ENCODE results near the gene EIF2S3B. TPM values are rescaled to one million over a fixed set of nuclear protein-coding genes. Genes with fewer than 3 reads are reported as not detected.

Gene EIF2S3B
- total RNA-seq, 1 experiment from 2014 or later: 0.96 TPM

GRCh38 chr12:10529603-10530002 lies 23.9 kb downstream of the EIF2S3B start:
- H3K4me2 ChIP-seq: no peak overlapping the region
- H2AFZ ChIP-seq: no peak overlapping the region
- H3K9me3 ChIP-seq (ENCODE audit: insufficient read depth, low read depth): no peaks in the 10 kb centered on the region
- no peaks in the 10 kb centered on the region for H3K27me3 ChIP-seq (ENCODE audit: insufficient read depth, low read depth)
- H3K4me1 ChIP-seq (replicated peaks; ENCODE audit: insufficient read depth): no peaks in the 10 kb centered on the region
- ChIA-PET CTCF (no interaction called here), POLR2A (ENCODE audit: unreplicated experiment) (no interaction called here)
- H3K4me3 ChIP-seq: no peak overlapping the region
- no peaks in the 10 kb centered on the region for H4K20me1 ChIP-seq (ENCODE audit: insufficient read depth)
- H3K9me2 ChIP-seq (ENCODE audit: insufficient read depth): no peaks in the 10 kb centered on the region
- no peaks in the 10 kb centered on the region for H3F3A ChIP-seq (ENCODE audit: insufficient read depth, low read depth)
- BruUV-seq (replicated peaks): no TSS peak
- TF ChIP-seq EZH2 (IDR thresholded peaks at IDR 0.05; ENCODE audit: low read depth) (no peak), CTCF (conservative IDR thresholded peaks at IDR 0.05) (no peak)
- no peaks in the 10 kb centered on the region for H3K36me3 ChIP-seq (ENCODE audit: low read depth)
- H3K79me2 ChIP-seq (ENCODE audit: low read depth): no peaks in the 10 kb centered on the region
- no peak overlapping the region for H3K27ac ChIP-seq
- intact Hi-C loops (cut with micrococcal nuclease; ENCODE audit: unreplicated experiment): no loop called here
- DNase-seq: no peak

GRCh38 chr12:10537721-10538120 lies 32.0 kb downstream of the EIF2S3B start:
- ChIA-PET CTCF (no interaction called here), POLR2A (ENCODE audit: unreplicated experiment) (no interaction called here)
- Histone ChIP-seq H3K9me3 (ENCODE audit: insufficient read depth, low read depth) (no peaks in the 10 kb centered on the region), H3F3A (ENCODE audit: insufficient read depth, low read depth) (no peaks in the 10 kb centered on the region), H3K4me3 (no peak overlapping the region), H3K27ac (no peak overlapping the region), H3K4me2 (no peak overlapping the region), H3K9me2 (ENCODE audit: insufficient read depth) (0 out of 2 replicates have a peak, but pooled peaks cover 5% of the 10 kb centered on the region), H3K79me2 (ENCODE audit: low read depth) (no peaks in the 10 kb centered on the region), H3K36me3 (ENCODE audit: low read depth) (no peaks in the 10 kb centered on the region), H2AFZ (no peak overlapping the region), H4K20me1 (ENCODE audit: insufficient read depth) (no peaks in the 10 kb centered on the region), H3K27me3 (ENCODE audit: insufficient read depth, low read depth) (no peaks in the 10 kb centered on the region), H3K4me1 (replicated peaks; ENCODE audit: insufficient read depth) (no peaks in the 10 kb centered on the region)
- TF ChIP-seq EZH2 (IDR thresholded peaks at IDR 0.05; ENCODE audit: low read depth) (no peak), CTCF (conservative IDR thresholded peaks at IDR 0.05) (no peak)
- no TSS peak for BruUV-seq (replicated peaks)
- intact Hi-C loops (cut with micrococcal nuclease; ENCODE audit: unreplicated experiment): no loop called here
- no peak for DNase-seq

- DNase-seq: no peak
- POLR2A ChIA-PET (ENCODE audit: unreplicated experiment): no interaction called here
These were observed 35.1 kb downstream of the EIF2S3B start for GRCh38 chr12:10540776-10541205.

More at GRCh38 chr12:10540776-10541205, 35.1 kb downstream of the EIF2S3B start:
- Histone ChIP-seq H3K36me3 (ENCODE audit: low read depth) (no peaks in the 10 kb centered on the region), H3F3A (ENCODE audit: insufficient read depth, low read depth) (no peaks in the 10 kb centered on the region), H3K79me2 (ENCODE audit: low read depth) (no peaks in the 10 kb centered on the region), H3K4me3 (no peak overlapping the region), H3K27ac (no peak overlapping the region), H3K4me2 (no peak overlapping the region), H3K4me1 (replicated peaks; ENCODE audit: insufficient read depth) (no peaks in the 10 kb centered on the region), H4K20me1 (ENCODE audit: insufficient read depth) (no peaks in the 10 kb centered on the region), H2AFZ (peak overlapping the region; percentile 15; the same call in 1 of the 2 replicates), H3K27me3 (ENCODE audit: insufficient read depth, low read depth) (no peaks in the 10 kb centered on the region), H3K9me2 (ENCODE audit: insufficient read depth) (0 out of 2 replicates have a peak, but pooled peaks cover 5% of the 10 kb centered on the region), H3K9me3 (ENCODE audit: insufficient read depth, low read depth) (no peaks in the 10 kb centered on the region)
- no peak for TF ChIP-seq EZH2 (IDR thresholded peaks at IDR 0.05; ENCODE audit: low read depth)
- TF ChIP-seq CTCF (conservative IDR thresholded peaks at IDR 0.05): no peak
- CTCF ChIA-PET: no interaction called here
- intact Hi-C loops (cut with micrococcal nuclease; ENCODE audit: unreplicated experiment): no loop called here
- BruUV-seq (replicated peaks): no TSS peak
